ENCODE results near the gene CCDC175.

The CCDC175 gene

DNA sequence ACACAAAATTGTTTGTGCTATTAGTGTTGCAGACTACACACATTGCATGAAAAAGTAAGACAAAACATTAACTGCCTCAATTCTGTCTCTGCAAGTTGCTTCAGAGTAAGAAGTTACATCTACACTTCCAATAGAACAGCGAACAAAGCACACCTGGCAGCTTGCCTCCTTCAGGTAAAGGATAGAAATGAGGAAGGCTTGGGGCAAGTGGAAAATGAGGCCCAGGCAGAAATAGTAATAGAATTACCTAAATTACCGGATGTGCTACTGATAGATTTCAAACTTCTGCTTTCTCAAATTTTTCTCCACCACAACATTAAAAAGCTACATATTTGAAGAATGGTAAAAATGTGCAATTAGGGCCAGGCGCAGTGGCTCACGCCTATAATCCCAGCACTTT, 37.7 kb downstream of the CCDC175 start:
- Histone ChIP-seq H3K27me3 (replicated peaks; ENCODE audit: insufficient read depth, low read length) (no peaks in the 10 kb centered on the region), H3K9me3 (replicated peaks; ENCODE audit: insufficient read depth, low read length) (no peaks in the 10 kb centered on the region), H3K4me3 (ENCODE audit: low read length) (no peak overlapping the region), H3F3A (ENCODE audit: insufficient read depth, low read length) (no peaks in the 10 kb centered on the region), H3K9me2 (replicated peaks; ENCODE audit: insufficient read depth, low read length) (no peaks in the 10 kb centered on the region), H3K4me2 (ENCODE audit: low read depth, low read length) (no peak overlapping the region), H4K20me1 (ENCODE audit: insufficient read depth, low read length) (no peaks in the 10 kb centered on the region), H3K4me1 (ENCODE audit: low read length) (no peaks in the 10 kb centered on the region), H3K9ac (ENCODE audit: low read length) (no peak overlapping the region), H3K27ac (ENCODE audit: low read length) (no peak overlapping the region), H3K36me3 (replicated peaks; ENCODE audit: insufficient read depth, low read length) (no peaks in the 10 kb centered on the region), H2AFZ (ENCODE audit: low read length) (no peak overlapping the region), H3K79me2 (ENCODE audit: low read length) (no peaks in the 10 kb centered on the region)
- no peak for TF ChIP-seq EZH2 (optimal IDR thresholded peaks at IDR 0.05; ENCODE audit: low read depth, low read length)
- TF ChIP-seq, protein P1, sequence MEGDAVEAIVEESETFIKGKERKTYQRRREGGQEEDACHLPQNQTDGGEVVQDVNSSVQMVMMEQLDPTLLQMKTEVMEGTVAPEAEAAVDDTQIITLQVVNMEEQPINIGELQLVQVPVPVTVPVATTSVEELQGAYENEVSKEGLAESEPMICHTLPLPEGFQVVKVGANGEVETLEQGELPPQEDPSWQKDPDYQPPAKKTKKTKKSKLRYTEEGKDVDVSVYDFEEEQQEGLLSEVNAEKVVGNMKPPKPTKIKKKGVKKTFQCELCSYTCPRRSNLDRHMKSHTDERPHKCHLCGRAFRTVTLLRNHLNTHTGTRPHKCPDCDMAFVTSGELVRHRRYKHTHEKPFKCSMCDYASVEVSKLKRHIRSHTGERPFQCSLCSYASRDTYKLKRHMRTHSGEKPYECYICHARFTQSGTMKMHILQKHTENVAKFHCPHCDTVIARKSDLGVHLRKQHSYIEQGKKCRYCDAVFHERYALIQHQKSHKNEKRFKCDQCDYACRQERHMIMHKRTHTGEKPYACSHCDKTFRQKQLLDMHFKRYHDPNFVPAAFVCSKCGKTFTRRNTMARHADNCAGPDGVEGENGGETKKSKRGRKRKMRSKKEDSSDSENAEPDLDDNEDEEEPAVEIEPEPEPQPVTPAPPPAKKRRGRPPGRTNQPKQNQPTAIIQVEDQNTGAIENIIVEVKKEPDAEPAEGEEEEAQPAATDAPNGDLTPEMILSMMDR (IDR thresholded peaks at IDR 0.05; ENCODE audit: low read length), result no peak
- DNase-seq, result no peak

DNA sequence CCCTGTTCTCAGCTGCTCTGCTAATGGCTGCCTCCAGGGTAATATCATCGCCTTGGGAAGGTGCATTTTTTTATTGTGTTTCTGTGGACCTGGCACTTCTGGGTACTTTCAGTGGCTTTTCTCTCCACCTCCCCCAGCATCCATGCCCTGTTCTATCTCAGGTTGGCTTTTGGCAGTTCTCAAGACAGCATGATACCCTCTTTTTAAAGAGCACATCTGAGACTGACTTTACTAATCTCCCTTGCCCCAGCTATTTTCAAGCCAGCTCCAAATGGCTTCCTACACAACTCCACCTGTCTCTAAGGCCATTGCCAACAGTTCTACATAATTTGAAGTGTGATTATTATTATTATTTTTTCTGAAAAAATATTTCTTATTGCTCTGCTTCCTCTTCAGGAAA, 39.1 kb downstream of the CCDC175 start:
- TF ChIP-seq EZH2phosphoT487 (IDR thresholded peaks at IDR 0.05; ENCODE audit: low read length) (no peak), EZH2 (optimal IDR thresholded peaks at IDR 0.05; ENCODE audit: low read depth, low read length) (no peak)
- TF ChIP-seq, protein P1 (IDR thresholded peaks at IDR 0.05; ENCODE audit: low read length), result no peak
- no peaks in the 10 kb centered on the region for H3K9me2 ChIP-seq (replicated peaks; ENCODE audit: insufficient read depth, low read length)

DNA sequence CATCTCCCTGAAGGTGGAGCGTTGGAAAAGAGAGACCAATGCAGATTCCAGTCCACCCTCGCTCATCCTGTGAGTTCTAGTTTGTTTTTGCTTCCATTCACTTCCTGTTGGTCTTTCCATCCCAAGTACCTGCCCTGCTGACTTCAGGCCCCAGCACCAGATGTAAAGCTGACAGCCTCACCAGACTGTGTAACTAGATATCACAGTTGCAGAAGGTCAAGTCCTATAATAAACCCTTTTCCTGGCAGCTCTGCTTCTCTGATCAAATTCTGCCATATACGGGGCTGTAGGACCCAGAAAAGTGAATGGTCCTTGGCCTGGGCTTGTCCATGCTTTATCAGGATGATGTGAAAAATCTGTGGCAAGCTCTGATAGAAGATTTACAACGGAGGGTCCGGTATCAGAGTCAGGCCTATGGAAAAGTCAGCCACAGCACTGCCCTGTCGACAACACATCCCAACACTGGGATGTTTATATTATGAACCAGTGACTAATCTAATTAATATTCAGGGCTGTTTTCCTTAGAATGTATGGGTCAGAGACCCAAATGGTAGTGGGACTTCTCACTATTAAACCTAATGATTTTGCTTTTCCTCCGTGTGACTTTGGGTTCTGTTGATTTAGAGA, 42.1 kb downstream of the CCDC175 start:
- H4K20me1 ChIP-seq (ENCODE audit: insufficient read depth, low read length), result no peaks in the 10 kb centered on the region
- H3K4me3 ChIP-seq (ENCODE audit: low read length), result no peak overlapping the region
- no peaks in the 10 kb centered on the region for H3K27me3 ChIP-seq (replicated peaks; ENCODE audit: insufficient read depth, low read length)
- DNase-seq, result no peak
- no peaks in the 10 kb centered on the region for H3K36me3 ChIP-seq (replicated peaks; ENCODE audit: insufficient read depth, low read length)
- H3K4me1 ChIP-seq (ENCODE audit: low read length), result no peaks in the 10 kb centered on the region
- H3K79me2 ChIP-seq (ENCODE audit: low read length), result no peaks in the 10 kb centered on the region
- H3K27ac ChIP-seq (ENCODE audit: low read length), result no peak overlapping the region
- TF ChIP-seq EZH2 (optimal IDR thresholded peaks at IDR 0.05; ENCODE audit: low read depth, low read length) (no peak), EZH2phosphoT487 (IDR thresholded peaks at IDR 0.05; ENCODE audit: low read length) (no peak)
- TF ChIP-seq, protein P1 (IDR thresholded peaks at IDR 0.05; ENCODE audit: low read length), result no peak
- no peaks in the 10 kb centered on the region for H3F3A ChIP-seq (ENCODE audit: insufficient read depth, low read length)
- no peak overlapping the region for H3K9ac ChIP-seq (ENCODE audit: low read length)
- H2AFZ ChIP-seq (ENCODE audit: low read length), result no peak overlapping the region
- no peaks in the 10 kb centered on the region for H3K9me2 ChIP-seq (replicated peaks; ENCODE audit: insufficient read depth, low read length)
- H3K9me3 ChIP-seq (replicated peaks; ENCODE audit: insufficient read depth, low read length), result no peaks in the 10 kb centered on the region
- no peak overlapping the region for H3K4me2 ChIP-seq (ENCODE audit: low read depth, low read length)

More for the DNA sequence above, 39.1 kb downstream of the CCDC175 start:
- H3F3A ChIP-seq (ENCODE audit: insufficient read depth, low read length), result no peaks in the 10 kb centered on the region
- H3K79me2 ChIP-seq (ENCODE audit: low read length), result no peaks in the 10 kb centered on the region
- H3K9ac ChIP-seq (ENCODE audit: low read length), result no peak overlapping the region
- H2AFZ ChIP-seq (ENCODE audit: low read length), result no peak overlapping the region
- H3K4me1 ChIP-seq (ENCODE audit: low read length), result no peaks in the 10 kb centered on the region
- H3K4me3 ChIP-seq (ENCODE audit: low read length), result no peak overlapping the region
- H3K9me3 ChIP-seq (replicated peaks; ENCODE audit: insufficient read depth, low read length), result no peaks in the 10 kb centered on the region
- H3K27ac ChIP-seq (ENCODE audit: low read length), result no peak overlapping the region
- H3K4me2 ChIP-seq (ENCODE audit: low read depth, low read length), result no peak overlapping the region
- H3K27me3 ChIP-seq (replicated peaks; ENCODE audit: insufficient read depth, low read length), result no peaks in the 10 kb centered on the region
- DNase-seq, result no peak
- no peaks in the 10 kb centered on the region for H4K20me1 ChIP-seq (ENCODE audit: insufficient read depth, low read length)
- no peaks in the 10 kb centered on the region for H3K36me3 ChIP-seq (replicated peaks; ENCODE audit: insufficient read depth, low read length)
